Neuronal stem cell (in vitro differentiated cells): Measurements from ENCODE around the gene TRAK1.

ENCODE experiments used
- DNase-seq: peaks from one replicate; pipeline ENCODE4 v3.0.0-alpha.2; 2013; ENCODE audit warnings: low spot score
- H2AFZ ChIP-seq: one replicate; pipeline ENCODE4 v1.6.1; 2013; ENCODE audit warnings: mild to moderate bottlenecking, low read length, inconsistent platforms
- H2AK5ac ChIP-seq: 2 replicates; pipeline ENCODE4 v1.6.1; 2013; ENCODE audit warnings: low read depth, mild to moderate bottlenecking, inconsistent platforms, low read length, moderate library complexity, mixed read lengths
- H2BK120ac ChIP-seq: 2 replicates; pipeline ENCODE4 v1.6.1; 2013; ENCODE audit warnings: low read depth, mild to moderate bottlenecking, inconsistent platforms, low read length, moderate library complexity, mixed read lengths
- H2BK12ac ChIP-seq: one replicate; pipeline ENCODE4 v1.6.1; 2013; ENCODE audit warnings: low read length, inconsistent platforms
- H2BK15ac ChIP-seq: 2 replicates; pipeline ENCODE4 v1.6.1; 2013; ENCODE audit warnings: mild to moderate bottlenecking, low read length, inconsistent platforms, mixed read lengths
- H2BK5ac ChIP-seq: one replicate; pipeline ENCODE4 v1.6.1; 2013; ENCODE audit warnings: inconsistent platforms, mild to moderate bottlenecking, low read length, moderate library complexity
- H3K14ac ChIP-seq: one replicate; pipeline ENCODE4 v1.6.1; 2013; ENCODE audit warnings: low read length, inconsistent platforms
- H3K18ac ChIP-seq: 2 replicates; pipeline ENCODE4 v1.6.1; 2013; ENCODE audit warnings: low read length, inconsistent platforms
- H3K23ac ChIP-seq: 2 replicates; pipeline ENCODE4 v1.6.1; 2013; ENCODE audit warnings: low read depth, mild to moderate bottlenecking, mixed read lengths, low read length, inconsistent platforms; ENCODE audit not compliant: poor library complexity
- H3K27ac ChIP-seq: replicated peaks from 3 replicates; pipeline ENCODE4 v1.5.1; 2013; ENCODE audit warnings: low read length, inconsistent platforms
- H3K27me3 ChIP-seq, 3 experiments: 2 replicates each; pipeline ENCODE4 v1.6.1; 2013; ENCODE audit warnings: low read length in 3 of 3, mild to moderate bottlenecking in 2 of 3, inconsistent platforms in 1 of 3, low read depth in 1 of 3, mixed read lengths in 1 of 3, moderate library complexity in 1 of 3; ENCODE audit not compliant: control insufficient read depth in 3 of 3, insufficient read depth in 3 of 3
- H3K36me3 ChIP-seq, 2 donors: replicated peaks in 1 of 2; 2 replicates each; pipeline ENCODE4 v1.6.1; 2013; ENCODE audit warnings: low read length in 2 of 2; ENCODE audit not compliant: control insufficient read depth in 2 of 2, insufficient read depth in 2 of 2
- H3K4ac ChIP-seq: 2 replicates; pipeline ENCODE4 v1.6.1; 2013; ENCODE audit warnings: inconsistent platforms, mild to moderate bottlenecking, low read length, moderate library complexity
- H3K4me1 ChIP-seq, 2 donors: 1 replicate in 1 of 2; 2 replicates in 1 of 2; pipeline ENCODE4 v1.6.1; 2013; ENCODE audit warnings: low read length in 2 of 2, low read depth in 1 of 2; ENCODE audit not compliant: control insufficient read depth in 2 of 2, insufficient read depth in 1 of 2
- H3K4me2 ChIP-seq: one replicate; pipeline ENCODE4 v1.6.1; 2013; ENCODE audit warnings: mild to moderate bottlenecking, low read length, inconsistent platforms; ENCODE audit not compliant: insufficient read depth, poor library complexity, severe bottlenecking
- H3K4me3 ChIP-seq, 2 donors: 2 replicates each; pipeline ENCODE4 v1.5.1; 2013; ENCODE audit warnings: low read length in 2 of 2, mild to moderate bottlenecking in 2 of 2, inconsistent platforms in 1 of 2, moderate library complexity in 1 of 2
- H3K79me1 ChIP-seq: one replicate; pipeline ENCODE4 v1.6.1; 2013; ENCODE audit warnings: low read depth, mild to moderate bottlenecking, inconsistent platforms, low read length, moderate library complexity
- H3K9ac ChIP-seq: one replicate; pipeline ENCODE4 v1.6.1; 2013; ENCODE audit warnings: mild to moderate bottlenecking, low read depth, low read length, inconsistent platforms; ENCODE audit not compliant: poor library complexity
- H3K9me3 ChIP-seq, 2 donors: replicated peaks in 1 of 2; 2 replicates each; pipeline versions ENCODE3 to v1.6.1; 2013; ENCODE audit warnings: low read length in 2 of 2, mild to moderate bottlenecking in 2 of 2, inconsistent platforms in 1 of 2, low read depth in 1 of 2, mixed read lengths in 1 of 2, moderate library complexity in 1 of 2; ENCODE audit not compliant: control insufficient read depth in 2 of 2, insufficient read depth in 1 of 2
- H4K8ac ChIP-seq: one replicate; pipeline ENCODE4 v1.6.1; 2013; ENCODE audit warnings: low read depth, mild to moderate bottlenecking, inconsistent platforms, low read length, moderate library complexity
- H4K91ac ChIP-seq: one replicate; pipeline ENCODE4 v1.6.1; 2013; ENCODE audit warnings: low read length, low read depth, mild to moderate bottlenecking, inconsistent platforms; ENCODE audit not compliant: poor library complexity
- WGBS, 2 donors: extraction: QIAGEN DNeasy Blood & Tissue Kit; methylation state at CpG; one replicate each; pipeline ENCODE4 v1.1.7; 2013; ENCODE audit warnings: missing lambda C conversion rate in 2 of 2, mixed read lengths in 1 of 2; ENCODE audit not compliant: insufficient read length in 2 of 2, insufficient replicate concordance in 1 of 2; ENCODE audit errors: extremely low coverage in 2 of 2; 5-methylcytosine and 5-hydroxymethylcytosine counted together

The TRAK1 gene

DNA sequence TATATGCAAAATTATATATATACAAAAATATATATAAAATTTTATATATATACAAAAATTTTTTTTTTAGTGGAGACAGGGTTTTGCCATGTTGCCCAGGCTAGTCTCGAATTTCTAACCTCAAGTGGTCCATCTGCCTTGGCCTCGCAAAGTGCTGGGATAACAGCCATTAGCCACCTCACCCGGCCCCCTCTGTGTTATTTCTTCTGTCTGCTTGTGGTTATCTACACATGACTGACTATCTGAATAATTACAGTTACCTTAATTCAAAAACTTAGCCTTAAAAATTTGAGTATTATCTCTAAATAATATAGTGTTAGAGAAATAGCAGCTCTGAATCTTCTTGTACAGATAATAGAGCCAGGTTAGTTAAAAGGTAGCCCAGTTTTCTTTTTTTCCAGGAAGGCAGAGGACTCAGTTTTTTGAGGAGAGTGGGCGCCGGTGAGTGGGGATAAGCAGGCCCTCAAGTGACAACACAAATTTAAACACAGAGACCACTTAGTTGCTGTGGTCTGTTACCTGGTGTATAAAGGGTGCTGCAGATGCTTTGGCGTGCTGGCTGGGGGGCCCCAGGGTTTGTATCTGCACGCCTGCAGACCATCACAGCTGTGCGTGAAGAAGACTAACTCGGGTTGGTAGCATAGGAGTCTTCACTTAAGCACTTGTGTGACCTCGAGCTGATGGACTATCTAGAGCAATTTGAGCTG lies 83.7 kb downstream of the TRAK1 start:
- peaks cover 15 to 36% of the 10 kb centered on the region in 2 donors for H3K4me1 ChIP-seq
- H2BK12ac ChIP-seq = no peak overlapping the region
- no CpG with 5 or more reads among the region's 10 CpGs for WGBS, 2 donors
- H3K27ac ChIP-seq = no peak overlapping the region
- no peak for DNase-seq
- H4K8ac ChIP-seq = no peak overlapping the region
- H3K4ac ChIP-seq = no peak overlapping the region
- no peaks in the 10 kb centered on the region for H3K79me1 ChIP-seq
- H2BK120ac ChIP-seq = no peak overlapping the region
- no peak overlapping the region for H2AFZ ChIP-seq
- no peak overlapping the region for H2AK5ac ChIP-seq
- no peak overlapping the region for H2BK5ac ChIP-seq
- no peak overlapping the region for H3K4me2 ChIP-seq
- no peak overlapping the region for H3K9ac ChIP-seq
- H3K23ac ChIP-seq = no peak overlapping the region
- H3K14ac ChIP-seq = no peak overlapping the region
- H3K36me3 ChIP-seq = peaks cover 0 to 11% of the 10 kb centered on the region in 2 donors
- H3K9me3 ChIP-seq = no peaks in the 10 kb centered on the region
- no peak overlapping the region for H3K4me3 ChIP-seq
- no peak overlapping the region for H2BK15ac ChIP-seq
- no peak overlapping the region for H3K18ac ChIP-seq
- H3K27me3 ChIP-seq = no peaks in the 10 kb centered on the region
- H4K91ac ChIP-seq = no peak overlapping the region

- WGBS, 2 donors = no CpG with 5 or more reads among the region's 9 CpGs
- Histone ChIP-seq H3K14ac (no peak overlapping the region), H2AK5ac (no peak overlapping the region), H3K9ac (no peak overlapping the region), H3K9me3 (no peaks in the 10 kb centered on the region), H3K4me2 (no peak overlapping the region), H2AFZ (no peak overlapping the region), H2BK5ac (no peak overlapping the region), H2BK12ac (no peak overlapping the region), H3K18ac (no peak overlapping the region), H3K36me3 (peaks cover 0 to 11% of the 10 kb centered on the region in 2 donors), H3K23ac (no peak overlapping the region), H4K91ac (no peak overlapping the region), H3K27me3 (no peaks in the 10 kb centered on the region), H4K8ac (no peak overlapping the region), H3K27ac (no peak overlapping the region), H3K4me3 (no peak overlapping the region), H2BK15ac (no peak overlapping the region), H3K4me1 (peaks cover 16 to 39% of the 10 kb centered on the region in 2 donors), H2BK120ac (no peak overlapping the region), H3K4ac (no peak overlapping the region), H3K79me1 (no peaks in the 10 kb centered on the region)
- no peak for DNase-seq
Observed at GRCh38 chr3:42175386-42176240, 84.5 kb downstream of the TRAK1 start.

- H3K27me3 ChIP-seq = no peaks in the 10 kb centered on the region
- no peak overlapping the region for H2AFZ ChIP-seq
- H3K79me1 ChIP-seq = peaks cover 1% of the 10 kb centered on the region
- no peaks in the 10 kb centered on the region for H3K9me3 ChIP-seq
- H2BK120ac ChIP-seq = no peak overlapping the region
- no peak overlapping the region for H4K91ac ChIP-seq
- H3K4me2 ChIP-seq = no peak overlapping the region
- H2BK15ac ChIP-seq = no peak overlapping the region
- H3K4ac ChIP-seq = no peak overlapping the region
- WGBS, 2 donors = no CpG with 5 or more reads among the region's 7 CpGs
- H2BK12ac ChIP-seq = no peak overlapping the region
- no peak overlapping the region for H2BK5ac ChIP-seq
- H3K23ac ChIP-seq = no peak overlapping the region
- no peak overlapping the region for H3K27ac ChIP-seq
- peaks cover 18 to 39% of the 10 kb centered on the region in 2 donors for H3K4me1 ChIP-seq
- no peak overlapping the region for H3K18ac ChIP-seq
- H3K9ac ChIP-seq = no peak overlapping the region
- H2AK5ac ChIP-seq = no peak overlapping the region
- H3K4me3 ChIP-seq = no peak overlapping the region
- H3K36me3 ChIP-seq = peaks cover 0 to 13% of the 10 kb centered on the region in 2 donors
- no peak overlapping the region for H4K8ac ChIP-seq
- DNase-seq = no peak
- no peak overlapping the region for H3K14ac ChIP-seq
Observed at GRCh38 chr3:42176242-42177034, 85.3 kb downstream of the TRAK1 start.
